GM12864 (cell line): ENCODE measurements around the gene KIAA1671.

Source experiments
- DNase-seq: peaks from one replicate; pipeline ENCODE4 v3.0.0-alpha.2; 2011; ENCODE audit warnings: low read depth
- H3K4me3 ChIP-seq: 2 replicates; pipeline ENCODE4 v1.5.1; 2011; ENCODE audit warnings: mild to moderate bottlenecking, low read depth, low read length, control low read depth
- TF ChIP-seq, protein P1 (sequence below): IDR thresholded peaks from 2 replicates; pipeline ENCODE4 v1.5.1; 2011; ENCODE audit warnings: low read depth, mild to moderate bottlenecking, moderate library complexity, low read length, control low read depth, inconsistent platforms; ENCODE audit errors: missing control alignments

KIAA1671 gene

DNA sequence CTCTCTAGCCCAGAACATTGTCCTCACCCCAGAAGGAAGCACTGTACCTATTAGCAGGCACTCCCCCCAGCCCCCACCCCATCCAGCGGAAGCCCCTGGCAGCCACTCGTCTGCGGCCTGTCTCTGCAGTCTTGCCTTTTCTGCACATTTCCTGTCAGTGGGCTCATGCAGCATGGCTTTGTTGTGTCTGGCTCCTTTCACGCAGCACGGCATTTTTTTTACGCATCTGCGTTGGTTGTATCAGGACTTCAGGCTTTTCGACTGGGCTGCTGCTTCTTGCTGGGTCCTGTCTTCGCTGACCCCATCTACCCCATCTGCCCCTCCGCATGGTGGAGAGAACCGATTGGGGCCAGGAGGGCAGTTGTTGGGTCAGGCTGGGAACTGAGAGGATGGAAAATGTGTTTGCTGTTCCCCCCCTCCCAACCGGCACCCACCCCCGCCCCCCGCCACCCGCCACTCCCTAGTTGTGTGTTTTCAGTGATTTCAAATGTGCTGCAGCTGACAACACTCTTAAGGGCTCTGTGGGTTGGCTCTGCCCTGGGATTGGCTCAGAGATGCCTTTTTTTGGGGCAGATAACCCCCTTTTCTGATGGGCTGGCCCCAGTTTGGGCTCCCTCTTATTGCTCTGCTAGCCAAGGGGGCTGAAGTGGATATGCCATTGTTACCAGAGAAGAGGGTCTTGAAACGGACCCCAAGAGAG lies 110.0 kb downstream of the KIAA1671 start:
- H3K4me3 ChIP-seq, result no peak overlapping the region
- no peak for DNase-seq
- TF ChIP-seq, protein P1, sequence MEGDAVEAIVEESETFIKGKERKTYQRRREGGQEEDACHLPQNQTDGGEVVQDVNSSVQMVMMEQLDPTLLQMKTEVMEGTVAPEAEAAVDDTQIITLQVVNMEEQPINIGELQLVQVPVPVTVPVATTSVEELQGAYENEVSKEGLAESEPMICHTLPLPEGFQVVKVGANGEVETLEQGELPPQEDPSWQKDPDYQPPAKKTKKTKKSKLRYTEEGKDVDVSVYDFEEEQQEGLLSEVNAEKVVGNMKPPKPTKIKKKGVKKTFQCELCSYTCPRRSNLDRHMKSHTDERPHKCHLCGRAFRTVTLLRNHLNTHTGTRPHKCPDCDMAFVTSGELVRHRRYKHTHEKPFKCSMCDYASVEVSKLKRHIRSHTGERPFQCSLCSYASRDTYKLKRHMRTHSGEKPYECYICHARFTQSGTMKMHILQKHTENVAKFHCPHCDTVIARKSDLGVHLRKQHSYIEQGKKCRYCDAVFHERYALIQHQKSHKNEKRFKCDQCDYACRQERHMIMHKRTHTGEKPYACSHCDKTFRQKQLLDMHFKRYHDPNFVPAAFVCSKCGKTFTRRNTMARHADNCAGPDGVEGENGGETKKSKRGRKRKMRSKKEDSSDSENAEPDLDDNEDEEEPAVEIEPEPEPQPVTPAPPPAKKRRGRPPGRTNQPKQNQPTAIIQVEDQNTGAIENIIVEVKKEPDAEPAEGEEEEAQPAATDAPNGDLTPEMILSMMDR, result no peak

DNA sequence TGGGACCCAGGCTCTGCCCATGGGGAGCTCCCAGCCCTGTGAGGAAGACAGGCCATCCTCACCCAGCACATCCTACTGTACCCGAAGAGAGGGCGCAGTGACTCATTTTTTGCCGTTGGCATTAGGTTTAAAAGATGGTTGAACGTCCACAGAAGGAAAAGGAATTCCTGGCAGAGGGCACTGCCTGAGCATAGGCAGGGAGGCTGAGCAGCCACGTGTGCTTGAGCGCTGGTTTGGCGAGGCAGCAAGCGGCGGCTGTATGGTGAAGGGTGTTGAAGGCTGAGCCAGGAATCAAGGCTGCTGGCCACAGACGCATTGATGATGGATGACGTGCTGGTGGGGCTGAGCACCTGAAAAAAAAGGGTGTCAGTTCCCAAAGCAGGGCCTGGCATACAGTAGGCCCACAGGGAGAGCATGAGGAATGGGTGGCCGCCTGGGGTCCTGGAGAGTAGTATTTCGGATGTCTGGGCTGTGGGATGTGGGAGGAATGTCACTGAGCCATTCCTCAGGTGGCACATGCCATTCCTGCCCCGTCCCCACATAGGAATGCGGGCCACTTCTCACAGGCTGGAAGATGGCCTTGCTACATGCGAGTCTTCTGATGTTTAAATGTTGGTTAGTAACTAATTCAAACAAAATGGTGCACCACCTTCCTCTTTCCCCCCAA lies 112.5 kb downstream of the KIAA1671 start:
- H3K4me3 ChIP-seq, result no peak overlapping the region
- DNase-seq, result no peak
- TF ChIP-seq, protein P1, result no peak

DNA sequence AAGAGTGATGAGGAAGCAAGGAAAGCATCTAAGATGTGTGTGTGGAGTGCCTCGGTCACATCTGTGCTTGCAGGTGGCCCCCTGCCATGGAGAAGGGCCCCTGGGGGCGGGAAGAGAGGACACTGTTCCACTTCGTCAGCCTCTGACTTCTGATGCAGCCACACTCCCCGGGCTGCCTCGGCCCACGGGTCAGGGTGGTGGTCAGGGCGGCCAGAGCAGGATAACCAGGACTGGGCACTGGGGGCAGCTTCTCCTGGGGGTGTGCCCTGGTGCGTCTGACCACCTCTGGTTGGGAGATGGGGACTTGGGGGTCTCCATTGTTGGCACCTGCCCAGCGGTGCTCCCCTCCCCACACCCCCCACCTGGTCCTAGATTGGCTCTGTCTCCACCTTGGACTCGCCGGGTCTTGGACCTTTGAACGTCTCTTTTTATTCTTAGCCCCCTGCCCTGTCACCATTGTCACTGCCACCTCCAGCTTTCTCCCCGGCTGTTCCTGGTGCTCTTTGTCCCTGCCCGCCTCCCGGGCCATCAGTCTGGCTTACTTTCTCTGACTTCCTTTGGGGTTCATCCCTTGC lies 114.4 kb downstream of the KIAA1671 start:
- TF ChIP-seq, protein P1, result no peak
- DNase-seq, result no peak

DNA sequence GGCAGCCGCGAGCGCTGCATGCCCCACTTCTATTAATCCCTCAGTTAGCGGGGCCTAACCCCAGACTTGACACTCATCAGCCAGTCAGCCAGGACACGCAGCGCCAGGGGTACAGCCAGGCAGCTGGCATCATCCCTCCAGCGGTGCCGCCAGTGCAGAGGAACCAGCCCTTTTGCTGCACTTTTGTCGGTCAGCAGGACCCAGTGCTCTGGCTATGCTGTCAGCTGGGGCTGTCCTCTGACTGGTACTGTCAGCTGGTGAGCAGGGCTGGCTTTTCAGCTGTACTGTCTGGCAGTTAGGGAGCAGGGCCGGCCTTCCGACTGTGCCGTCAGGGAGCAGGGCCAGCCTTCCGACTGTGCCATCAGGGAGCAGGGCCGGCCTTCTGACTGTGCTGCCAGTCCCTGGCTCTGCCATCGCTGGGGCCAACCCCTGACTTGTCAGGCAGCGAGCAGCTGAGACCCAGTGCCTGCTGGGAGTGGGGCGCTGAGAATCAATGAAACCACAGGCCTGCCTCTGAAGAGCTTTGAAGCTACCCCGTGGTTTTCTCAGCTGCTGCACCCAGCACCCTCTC lies 115.4 kb downstream of the KIAA1671 start:
- DNase-seq, result no peak
- H3K4me3 ChIP-seq, result no peak overlapping the region
- TF ChIP-seq, protein P1, result no peak

More for the DNA sequence above, 114.4 kb downstream of the KIAA1671 start:
- H3K4me3 ChIP-seq, result no peak overlapping the region

DNA sequence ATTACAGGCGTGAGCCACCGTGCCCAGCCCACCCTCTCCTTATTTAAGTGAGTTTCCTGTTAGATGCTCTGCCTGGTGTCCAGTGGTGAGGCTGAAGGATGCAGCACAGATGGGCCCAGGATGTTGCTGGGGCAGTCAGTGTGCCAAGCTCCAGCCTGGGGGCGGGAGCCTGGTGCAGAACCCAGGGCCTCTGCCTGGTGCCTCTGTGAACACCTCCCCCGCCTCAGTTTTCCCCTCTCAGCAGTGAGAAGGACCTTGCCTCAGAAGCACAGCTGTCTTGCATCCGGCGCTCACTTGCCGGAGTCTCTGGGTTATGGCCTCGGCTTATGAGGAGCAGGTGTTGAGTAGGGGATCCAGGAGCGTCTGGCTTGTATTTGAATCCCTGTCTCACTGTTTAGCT lies 116.2 kb downstream of the KIAA1671 start:
- TF ChIP-seq, protein P1, result no peak
- H3K4me3 ChIP-seq, result no peak overlapping the region
- DNase-seq, result no peak

DNA sequence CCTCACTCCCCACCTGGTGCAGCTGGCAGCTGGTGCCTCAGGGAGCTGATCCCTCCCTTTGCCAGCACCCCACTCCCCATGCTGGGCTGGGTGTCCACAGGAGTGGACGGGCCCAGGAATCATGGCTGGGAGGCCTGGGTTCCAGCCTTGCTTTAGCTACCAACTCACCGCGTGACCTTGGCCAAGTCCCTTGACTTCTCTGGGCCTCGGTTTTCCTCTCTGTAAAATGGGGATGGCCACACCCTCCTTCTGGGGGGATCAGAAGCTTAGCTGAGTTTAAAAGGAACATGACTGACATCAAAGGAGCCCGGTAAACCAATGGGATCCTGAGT lies 116.9 kb downstream of the KIAA1671 start:
- DNase-seq, result no peak
- TF ChIP-seq, protein P1, result no peak
- H3K4me3 ChIP-seq, result no peak overlapping the region
